C4-2B (cell line): ENCODE data around the gene SLC7A4.
"Not testable (repeated sequence)": the region's sequence is repeated elsewhere in the genome, so short reads cannot be mapped to it uniquely, and the experiment has no call there.

Experiments
- H3K27ac ChIP-seq: fragments of 450-650 bp; 2 replicates; pipeline ENCODE4 v1.5.1; 2017
- CTCF ChIP-seq: fragments of 450-650 bp; conservative IDR thresholded peaks from 2 replicates; pipeline ENCODE4 v1.5.1; 2017; ENCODE audit warnings: mild to moderate bottlenecking
- ZFX ChIP-seq: fragments of 450-650 bp; IDR thresholded peaks from 2 replicates; pipeline ENCODE4 v1.6.1; 2017

SLC7A4 gene

GRCh38 chr22:21075516-21076138 lies 43.3 kb upstream of the SLC7A4 start:
- TF ChIP-seq ZFX (no peak), CTCF (no peak)
- no peak overlapping the region for H3K27ac ChIP-seq

GRCh38 chr22:21074102-21074715 lies 41.8 kb upstream of the SLC7A4 start:
- TF ChIP-seq CTCF = no peak
- TF ChIP-seq ZFX = no peak
- no peak overlapping the region for H3K27ac ChIP-seq

GRCh38 chr22:21073482-21073881 lies 41.1 kb upstream of the SLC7A4 start:
- no peak for TF ChIP-seq CTCF
- TF ChIP-seq ZFX = no peak
- H3K27ac ChIP-seq = no peak overlapping the region

GRCh38 chr22:21073023-21073422 lies 40.7 kb upstream of the SLC7A4 start:
- H3K27ac ChIP-seq = no peak overlapping the region
- TF ChIP-seq CTCF = no peak
- no peak for TF ChIP-seq ZFX

- not testable (repeated sequence) for H3K27ac ChIP-seq
Observed at GRCh38 chr22:21071796-21072195, 39.4 kb upstream of the SLC7A4 start.

GRCh38 chr22:21070690-21071615 lies 38.6 kb upstream of the SLC7A4 start:
- no peak overlapping the region for H3K27ac ChIP-seq
- TF ChIP-seq CTCF = no peak
- TF ChIP-seq ZFX = no peak

GRCh38 chr22:21069375-21069774 lies 37.0 kb upstream of the SLC7A4 start:
- H3K27ac ChIP-seq = no peak overlapping the region
- TF ChIP-seq ZFX (no peak), CTCF (no peak)
